Measurements from ENCODE around the gene ITGA1. TPM values are rescaled to one million over a fixed set of nuclear protein-coding genes. Genes with fewer than 3 reads are reported as not detected.

ITGA1 gene
- total and polyA plus RNA-seq, 4 donors, result 24.2 to 187 (median 48.5) TPM

DNA sequence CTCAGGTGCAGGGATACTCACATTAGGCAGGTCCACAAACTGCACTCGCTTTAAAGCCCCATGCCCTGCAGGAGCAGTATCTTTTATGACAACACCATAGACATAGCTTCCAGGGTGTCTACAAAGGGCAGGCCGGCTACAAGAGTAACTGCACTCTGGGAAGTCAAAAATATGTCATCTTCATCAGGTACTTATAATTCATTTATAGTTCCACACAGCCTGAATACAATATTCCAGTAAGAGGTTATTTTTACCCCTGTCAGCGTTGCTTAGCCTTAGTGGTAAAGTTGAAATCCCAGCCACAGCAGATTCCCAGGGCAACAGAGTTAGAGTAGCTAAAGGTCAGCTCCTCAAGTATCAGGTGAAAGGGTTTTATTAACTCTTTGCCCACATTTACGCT, 119.1 kb downstream of the ITGA1 start (continued):
- TF ChIP-seq MAX (IDR thresholded peaks at IDR 0.05) (no peak), FOXA1 (IDR thresholded peaks at IDR 0.05) (no peak), FOXA2 (IDR thresholded peaks at IDR 0.05) (no peak), GABPA (IDR thresholded peaks at IDR 0.05 in 1 of 2, conservative IDR thresholded peaks at IDR 0.05 in 1 of 2) (no peak)

DNA sequence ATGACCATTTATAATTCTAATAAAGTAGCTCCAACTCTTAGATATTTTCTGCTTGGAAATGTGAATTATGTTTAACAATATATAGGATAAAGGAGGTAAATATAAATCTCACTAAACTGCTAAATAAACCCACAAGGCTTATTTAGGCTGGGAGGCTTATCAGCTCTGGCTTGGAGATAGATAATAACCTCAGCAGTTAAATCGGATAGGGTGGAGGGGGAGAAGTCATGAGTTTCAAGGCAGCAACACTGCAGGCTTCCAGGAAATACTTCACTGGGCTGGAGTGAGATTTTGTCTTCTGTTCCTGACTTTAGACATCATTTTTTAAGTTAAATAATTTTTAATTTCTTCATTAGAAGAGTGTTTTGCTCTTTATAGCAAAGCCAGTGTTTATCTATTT, 121.5 kb downstream of the ITGA1 start:
- no peaks in the 10 kb centered on the region for H3K9me3 ChIP-seq (ENCODE audit: control insufficient read depth in 4 of 4, low read length in 3 of 4)
- no peak overlapping the region for H3K4me3 ChIP-seq (ENCODE audit: low read depth in 1 of 3, low read length in 3 of 3)
- no peak for DNase-seq (ENCODE audit: low spot score)
- TF ChIP-seq HNF4G (IDR thresholded peaks at IDR 0.05) (no peak), RAD21 (IDR thresholded peaks at IDR 0.05) (no peak)
- H3K36me3 ChIP-seq (ENCODE audit: control insufficient read depth in 4 of 4, insufficient read depth in 3 of 4, low read depth in 1 of 4, low read length in 3 of 4), result peaks cover 0 to 6% (median 2%) of the 10 kb centered on the region in 4 donors
- no peaks in the 10 kb centered on the region for H3K4me1 ChIP-seq (ENCODE audit: control insufficient read depth in 4 of 4, insufficient read depth in 4 of 4, low read length in 3 of 4)
- 47% methylated on average over 1 of the region's 1 CpG for WGBS
- no peak overlapping the region for H3K27ac ChIP-seq (ENCODE audit: low read depth in 1 of 2, low read length in 2 of 2)
- H3K27me3 ChIP-seq (ENCODE audit: control insufficient read depth in 4 of 4, insufficient read depth in 4 of 4, low read length in 3 of 4), result no peaks in the 10 kb centered on the region
- H3K9ac ChIP-seq (ENCODE audit: low read depth in 1 of 2, low read length in 2 of 2), result no peak overlapping the region

DNA sequence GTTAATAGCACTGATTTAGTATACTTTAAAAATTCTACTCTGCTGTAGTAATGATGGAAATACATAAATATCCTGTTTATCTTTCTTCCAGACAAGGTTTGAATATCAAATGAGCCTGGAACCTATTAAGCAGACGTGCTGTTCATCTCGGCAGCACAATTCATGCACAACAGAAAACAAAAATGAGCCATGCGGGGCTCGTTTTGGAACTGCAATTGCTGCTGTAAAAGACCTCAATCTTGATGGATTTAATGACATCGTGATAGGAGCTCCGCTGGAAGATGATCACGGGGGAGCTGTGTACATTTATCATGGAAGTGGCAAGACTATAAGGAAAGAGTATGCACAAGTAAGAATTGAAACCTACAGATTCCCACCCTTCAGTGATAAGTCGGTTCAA, 122.4 kb downstream of the ITGA1 start:
- 62% methylated on average over 8 of the region's 8 CpGs for WGBS
- H3K4me3 ChIP-seq (ENCODE audit: low read depth in 1 of 3, low read length in 3 of 3), result no peak overlapping the region
- H3K27ac ChIP-seq (ENCODE audit: low read depth in 1 of 2, low read length in 2 of 2), result peak overlapping the region in 1 of 2 donors; percentile 34
- no peaks in the 10 kb centered on the region for H3K27me3 ChIP-seq (ENCODE audit: control insufficient read depth in 4 of 4, insufficient read depth in 4 of 4, low read length in 3 of 4)
- TF ChIP-seq, protein P1, sequence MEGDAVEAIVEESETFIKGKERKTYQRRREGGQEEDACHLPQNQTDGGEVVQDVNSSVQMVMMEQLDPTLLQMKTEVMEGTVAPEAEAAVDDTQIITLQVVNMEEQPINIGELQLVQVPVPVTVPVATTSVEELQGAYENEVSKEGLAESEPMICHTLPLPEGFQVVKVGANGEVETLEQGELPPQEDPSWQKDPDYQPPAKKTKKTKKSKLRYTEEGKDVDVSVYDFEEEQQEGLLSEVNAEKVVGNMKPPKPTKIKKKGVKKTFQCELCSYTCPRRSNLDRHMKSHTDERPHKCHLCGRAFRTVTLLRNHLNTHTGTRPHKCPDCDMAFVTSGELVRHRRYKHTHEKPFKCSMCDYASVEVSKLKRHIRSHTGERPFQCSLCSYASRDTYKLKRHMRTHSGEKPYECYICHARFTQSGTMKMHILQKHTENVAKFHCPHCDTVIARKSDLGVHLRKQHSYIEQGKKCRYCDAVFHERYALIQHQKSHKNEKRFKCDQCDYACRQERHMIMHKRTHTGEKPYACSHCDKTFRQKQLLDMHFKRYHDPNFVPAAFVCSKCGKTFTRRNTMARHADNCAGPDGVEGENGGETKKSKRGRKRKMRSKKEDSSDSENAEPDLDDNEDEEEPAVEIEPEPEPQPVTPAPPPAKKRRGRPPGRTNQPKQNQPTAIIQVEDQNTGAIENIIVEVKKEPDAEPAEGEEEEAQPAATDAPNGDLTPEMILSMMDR (IDR thresholded peaks at IDR 0.05; ENCODE audit: low read depth, low read length, missing input control), result no peak
- TF ChIP-seq MAX (IDR thresholded peaks at IDR 0.05) (no peak), TAF1 (conservative IDR thresholded peaks at IDR 0.05) (no peak), FOXA2 (IDR thresholded peaks at IDR 0.05) (no peak), RAD21 (IDR thresholded peaks at IDR 0.05) (no peak), ZBTB33 (IDR thresholded peaks at IDR 0.05) (no peak), SP1 (IDR thresholded peaks at IDR 0.05) (no peak), YY1 (IDR thresholded peaks at IDR 0.05) (no peak), FOXA1 (IDR thresholded peaks at IDR 0.05) (no peak), RXRA (IDR thresholded peaks at IDR 0.05) (no peak), JUND (IDR thresholded peaks at IDR 0.05) (no peak), EGR1 (IDR thresholded peaks at IDR 0.05; ENCODE audit: low read depth in 2 of 2) (no peak), HNF4G (IDR thresholded peaks at IDR 0.05) (no peak), HNF4A (conservative IDR thresholded peaks at IDR 0.05) (no peak), ATF3 (IDR thresholded peaks at IDR 0.05) (no peak)
- H3K36me3 ChIP-seq (ENCODE audit: control insufficient read depth in 4 of 4, insufficient read depth in 3 of 4, low read depth in 1 of 4, low read length in 3 of 4), result peaks cover 0 to 6% (median 2%) of the 10 kb centered on the region in 4 donors
- H3K9me3 ChIP-seq (ENCODE audit: control insufficient read depth in 4 of 4, low read length in 3 of 4), result no peaks in the 10 kb centered on the region
- H3K9ac ChIP-seq (ENCODE audit: low read depth in 1 of 2, low read length in 2 of 2), result no peak overlapping the region
- no peak for DNase-seq (ENCODE audit: low spot score)
- peaks cover 0 to 7% (median 5%) of the 10 kb centered on the region in 4 donors for H3K4me1 ChIP-seq (ENCODE audit: control insufficient read depth in 4 of 4, insufficient read depth in 4 of 4, low read length in 3 of 4)

Measured in liver (tissue), 9 donors.